HG02798 (cell line): ENCODE results near the gene CSF3R.

Source experiments
- ATAC-seq: cut with Tn5 transposase; IDR thresholded peaks from one replicate; pipeline ENCODE4 v1.9.1; 2021; ENCODE audit warnings: mild to moderate bottlenecking; ENCODE audit not compliant: unreplicated experiment, poor library complexity

CSF3R gene

GRCh38 chr1:36433102-36433501, 49.6 kb downstream of the CSF3R start:
- no peak for ATAC-seq

- ATAC-seq: no peak
Measured at GRCh38 chr1:36432616-36433015, 50.1 kb downstream of the CSF3R start.

- no peak for ATAC-seq
Measured at GRCh38 chr1:36425791-36426190, 56.9 kb downstream of the CSF3R start.

- no peak for ATAC-seq
Measured at GRCh38 chr1:36421649-36422048, 61.1 kb downstream of the CSF3R start.

GRCh38 chr1:36420836-36421317, 61.8 kb downstream of the CSF3R start:
- ATAC-seq: peak; percentile 58

GRCh38 chr1:36420409-36420808, 62.3 kb downstream of the CSF3R start:
- no peak for ATAC-seq

- ATAC-seq: no peak
Measured at GRCh38 chr1:36419569-36419968, 63.1 kb downstream of the CSF3R start.

GRCh38 chr1:36419140-36419539, 63.6 kb downstream of the CSF3R start:
- ATAC-seq: no peak

GRCh38 chr1:36417931-36418330, 64.8 kb downstream of the CSF3R start:
- no peak for ATAC-seq
